Uterus (tissue), 4 donors: ENCODE measurements around the gene H2AZ1. TPM values are rescaled to one million over a fixed set of nuclear protein-coding genes. Genes with fewer than 3 reads are reported as not detected.

Experiments
- DNase-seq, 2 donors: peaks; one replicate each; pipeline ENCODE4 v3.0.0-alpha.2; 2019 to 2020
- H3K27ac ChIP-seq, 2 donors: fragments of 200-600 bp; sonication (generic); 1 replicate in 1 of 2; 2 replicates in 1 of 2; pipeline ENCODE4 v1.5.1; 2016 to 2018
- H3K27me3 ChIP-seq, 2 donors: fragments of 200-600 bp; sonication (generic); one replicate each; pipeline ENCODE4 v1.5.1; 2018 to 2019; ENCODE audit warnings: control low read depth in 1 of 2
- H3K36me3 ChIP-seq, 2 donors: fragments of 200-600 bp; sonication (generic); one replicate each; pipeline ENCODE4 v1.5.1; 2019; ENCODE audit warnings: control low read depth in 1 of 2
- H3K4me1 ChIP-seq, 2 donors: fragments of 200-600 bp; sonication (generic); one replicate each; pipeline ENCODE4 v1.5.1; 2018 to 2019; ENCODE audit warnings: control low read depth in 1 of 2
- H3K4me3 ChIP-seq, 2 donors: fragments of 200-600 bp; sonication (generic); 1 replicate in 1 of 2; 2 replicates in 1 of 2; pipeline ENCODE4 v1.5.1; 2018 to 2019; ENCODE audit warnings: mild to moderate bottlenecking in 1 of 2
- H3K9me3 ChIP-seq, 2 donors: fragments of 200-600 bp; sonication (generic); one replicate each; pipeline ENCODE4 v1.5.1; 2019; ENCODE audit warnings: control low read depth in 1 of 2
- CTCF ChIP-seq, 4 experiments: fragments of 200-600 bp in 2 of 4; fragments of 450-650 bp in 2 of 4; sonication (generic) in 2 of 4; IDR thresholded peaks; one replicate each; pipeline ENCODE4 v1.5.1; 2016 to 2019; ENCODE audit warnings: antibody characterized with exemption in 4 of 4, mild to moderate bottlenecking in 2 of 4, moderate library complexity in 1 of 4
- POLR2A ChIP-seq, 2 donors: fragments of 450-650 bp; IDR thresholded peaks; one replicate each; pipeline ENCODE4 v1.6.1; 2016; ENCODE audit warnings: antibody characterized with exemption in 2 of 2, mild to moderate bottlenecking in 1 of 2, moderate library complexity in 1 of 2
- intact Hi-C: fragments of 100-400 bp; cut with DNase I; formaldehyde crosslinking; loops from one replicate; pipeline ENCODE4 v1.15.1; 2023; ENCODE audit warnings: low total_unique reads
- total RNA-seq, 4 donors: library from RNA; depleted of rRNA in 3 of 4; stranded (reverse); fragments of >200 nt in 3 of 4; gene quantifications; one replicate each; pipeline versions ENCODE4 v1.1.0 to v1.2.4, GENCODE V29; 2014 to 2023
- donor health status: DM: yes; HTN: yes; CAD: no.

Gene H2AZ1
- total RNA-seq, 4 donors from 2014 or later, result 99.7 to 206 (median 134) TPM

GRCh38 chr4:99986792-99987191, 36.7 kb upstream of the H2AZ1 start:
- H3K4me1 ChIP-seq, result no peaks in the 10 kb centered on the region
- no peak overlapping the region for H3K27ac ChIP-seq
- no peak overlapping the region for H3K4me3 ChIP-seq
- no peaks in the 10 kb centered on the region for H3K27me3 ChIP-seq
- intact Hi-C loops, result no loop called here
- no peak for DNase-seq
- no peak for TF ChIP-seq CTCF (IDR thresholded peaks at IDR 0.05)
- TF ChIP-seq POLR2A (IDR thresholded peaks at IDR 0.05), result no peak
- no peaks in the 10 kb centered on the region for H3K9me3 ChIP-seq
- H3K36me3 ChIP-seq, result no peaks in the 10 kb centered on the region

- intact Hi-C loops, result no loop called here
- no peaks in the 10 kb centered on the region for H3K9me3 ChIP-seq
- H3K36me3 ChIP-seq, result no peaks in the 10 kb centered on the region
- H3K27ac ChIP-seq, result no peak overlapping the region
- no peak for DNase-seq
- no peaks in the 10 kb centered on the region for H3K27me3 ChIP-seq
- no peak for TF ChIP-seq POLR2A (IDR thresholded peaks at IDR 0.05)
- no peak overlapping the region for H3K4me3 ChIP-seq
- no peaks in the 10 kb centered on the region for H3K4me1 ChIP-seq
Observed at GRCh38 chr4:99983289-99983943, 33.3 kb upstream of the H2AZ1 start.

DNA sequence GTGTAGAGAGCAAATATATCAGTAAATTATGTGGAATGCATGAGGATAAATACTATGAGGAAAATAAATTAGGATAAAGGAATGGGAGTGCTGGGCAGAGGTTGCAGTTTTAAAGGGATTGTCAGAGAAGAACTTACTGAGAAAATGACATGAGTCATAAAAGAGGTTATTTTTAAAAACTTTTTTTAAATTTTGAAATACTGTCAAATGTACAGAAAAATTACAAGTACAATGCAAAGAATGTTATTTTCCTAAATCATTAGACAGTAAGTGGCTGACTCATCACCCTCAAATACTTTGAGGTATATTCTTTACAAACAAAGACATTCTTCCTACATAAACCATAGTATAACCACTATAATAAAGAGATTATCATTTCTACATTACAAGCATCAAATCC, 29.8 kb upstream of the H2AZ1 start:
- no peak for TF ChIP-seq CTCF (IDR thresholded peaks at IDR 0.05)
- no peak for TF ChIP-seq POLR2A (IDR thresholded peaks at IDR 0.05)
- H3K9me3 ChIP-seq, result no peaks in the 10 kb centered on the region
- intact Hi-C loops, result no loop called here
- no peak for DNase-seq
- no peaks in the 10 kb centered on the region for H3K27me3 ChIP-seq
- H3K4me1 ChIP-seq, result no peaks in the 10 kb centered on the region
- no peaks in the 10 kb centered on the region for H3K36me3 ChIP-seq
- H3K27ac ChIP-seq, result no peak overlapping the region
- H3K4me3 ChIP-seq, result no peak overlapping the region

DNA sequence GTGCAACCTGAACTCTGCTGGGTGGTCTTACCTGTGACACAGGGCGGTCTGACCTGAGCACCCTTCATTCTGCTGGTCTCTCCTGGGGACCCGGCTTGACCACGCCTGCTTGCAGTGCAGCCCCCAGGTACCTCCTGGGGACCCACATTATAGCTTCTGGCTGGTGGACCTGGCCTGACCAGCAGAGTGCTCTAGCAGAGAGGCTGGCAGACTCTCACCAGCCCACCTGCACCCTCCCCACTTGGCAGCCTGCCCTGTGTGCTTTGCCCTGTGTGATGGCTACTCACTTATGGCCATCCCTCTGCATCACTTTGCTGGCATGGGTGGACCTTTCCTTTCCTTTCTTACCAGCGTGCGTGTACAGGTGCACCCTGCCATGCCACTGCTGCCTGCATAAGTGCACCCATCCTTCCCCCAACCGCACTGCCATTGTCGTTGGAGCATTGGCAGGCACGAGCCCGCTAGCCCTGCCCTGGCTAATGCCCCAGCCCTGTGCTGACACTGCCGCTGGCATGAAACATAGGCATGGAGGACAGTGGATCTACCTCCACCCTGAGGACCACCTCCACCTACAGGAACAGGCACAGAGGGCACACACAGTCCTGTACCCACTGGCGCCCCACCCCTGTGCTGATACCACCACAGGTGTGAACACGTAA, 21.5 kb upstream of the H2AZ1 start:
- Histone ChIP-seq H3K27ac (no peak overlapping the region), H3K27me3 (no peaks in the 10 kb centered on the region), H3K9me3 (no peaks in the 10 kb centered on the region), H3K36me3 (no peaks in the 10 kb centered on the region), H3K4me3 (no peak overlapping the region), H3K4me1 (no peaks in the 10 kb centered on the region)
- DNase-seq, result no peak
- TF ChIP-seq POLR2A (IDR thresholded peaks at IDR 0.05), result no peak
- no peak for TF ChIP-seq CTCF (IDR thresholded peaks at IDR 0.05)
- intact Hi-C loops, result no loop called here

GRCh38 chr4:99968330-99968729, 18.3 kb upstream of the H2AZ1 start:
- intact Hi-C loops, result no loop called here
- no peak overlapping the region for H3K4me3 ChIP-seq
- H3K36me3 ChIP-seq, result no peaks in the 10 kb centered on the region
- no peaks in the 10 kb centered on the region for H3K9me3 ChIP-seq
- TF ChIP-seq POLR2A (IDR thresholded peaks at IDR 0.05), result no peak
- TF ChIP-seq CTCF (IDR thresholded peaks at IDR 0.05), result no peak
- no peak for DNase-seq
- no peaks in the 10 kb centered on the region for H3K4me1 ChIP-seq
- no peaks in the 10 kb centered on the region for H3K27me3 ChIP-seq
- no peak overlapping the region for H3K27ac ChIP-seq
